GM12878 (cell line): ENCODE measurements around the gene CHD6. TPM values are rescaled to one million over a fixed set of nuclear protein-coding genes. Genes with fewer than 3 reads are reported as not detected.

Experiments
- ATAC-seq: fragments of 200-7000 bp; cut with Tn5 transposase; 3 replicates; pipeline ENCODE4 v1.9.1; 2020; ENCODE audit warnings: mild to moderate bottlenecking, moderate library complexity
- BruUV-seq: library from RNA; stranded (reverse); fragments of 400-500 nt; replicated peaks from 2 replicates; lab custom pipeline; 2021; lab: Mats Ljungman, UMichigan
- CTCF ChIA-PET: fragments of 300-600 bp; sonication (Branson Sonifier 250); formaldehyde crosslinking; extraction: SDS; loops from one replicate; lab custom pipeline; 2021; ENCODE audit warnings: inconsistent platforms; lab: Yijun Ruan, JAX
- POLR2A ChIA-PET: fragments of 350-600 bp; formaldehyde crosslinking; extraction: SDS; loops from one replicate; lab custom pipeline; 2021; ENCODE audit warnings: inconsistent platforms; lab: Charles Lee
- RAD21 ChIA-PET: fragments of 300-600 bp; sonication (Branson Sonifier 250); formaldehyde crosslinking; loops from one replicate; lab custom pipeline; 2023; ENCODE audit warnings: antibody characterized with exemption; ENCODE audit not compliant: unreplicated experiment; lab: Charles Lee
- SMC1A ChIA-PET: fragments of 300-600 bp; sonication (Branson Sonifier 250); formaldehyde crosslinking; loops from one replicate; lab custom pipeline; 2023; ENCODE audit not compliant: unreplicated experiment, uncharacterized antibody; lab: Charles Lee
- DNase-seq: peaks from one replicate; pipeline ENCODE4 v3.0.0-alpha.2; 2011; ENCODE audit warnings: low read depth, low spot score
- FAIRE-seq: peaks from 3 replicates; lab custom pipeline; 2011; peaks lifted over from hg19 to GRCh38; lab: Jason Lieb, UNC
- H2AFZ ChIP-seq: 2 replicates; pipeline ENCODE4 v1.6.0; 2011; ENCODE audit warnings: low read depth, low read length, control low read depth; ENCODE audit not compliant: control insufficient read depth
- H3K27ac ChIP-seq: 2 replicates; pipeline ENCODE4 v1.5.1; 2011; ENCODE audit warnings: control low read depth; ENCODE audit not compliant: control insufficient read depth, insufficient read depth
- H3K27me3 ChIP-seq, 2 experiments: replicated peaks in 1 of 2; 2 replicates each; pipeline versions ENCODE4 v1.6.0 to v1.6.1; 2011; ENCODE audit warnings: low read length in 1 of 2; ENCODE audit not compliant: control insufficient read depth in 2 of 2, insufficient read depth in 2 of 2
- H3K36me3 ChIP-seq, 2 experiments: 2 replicates each; pipeline ENCODE4 v1.5.1; 2011; ENCODE audit warnings: low read length in 1 of 2; ENCODE audit not compliant: control insufficient read depth in 2 of 2, insufficient read depth in 2 of 2
- H3K4me1 ChIP-seq: 2 replicates; pipeline ENCODE4 v1.6.1; 2011; ENCODE audit warnings: mild to moderate bottlenecking, low read length, moderate library complexity, mixed read lengths; ENCODE audit not compliant: control insufficient read depth, insufficient read depth
- H3K4me2 ChIP-seq: 2 replicates; pipeline ENCODE4 v1.6.0; 2011; ENCODE audit warnings: control low read depth; ENCODE audit not compliant: control insufficient read depth, insufficient read depth
- H3K4me3 ChIP-seq: fragments of 200-600 bp; sonication (generic); 2 replicates; pipeline ENCODE4 v1.5.1; 2016
- H3K79me2 ChIP-seq: 2 replicates; pipeline ENCODE4 v1.6.0; 2011; ENCODE audit warnings: low read length; ENCODE audit not compliant: control insufficient read depth, insufficient read depth
- H3K9ac ChIP-seq: 2 replicates; pipeline ENCODE4 v1.8.0; 2011; ENCODE audit warnings: low read length, control low read depth, mixed read lengths; ENCODE audit not compliant: control insufficient read depth, insufficient read depth
- H3K9me3 ChIP-seq: replicated peaks from 3 replicates; pipeline ENCODE4 v1.5.1; 2011; ENCODE audit warnings: mild to moderate bottlenecking, low read length; ENCODE audit not compliant: control insufficient read depth, insufficient read depth
- H4K20me1 ChIP-seq: 2 replicates; pipeline ENCODE4 v1.6.0; 2011; ENCODE audit not compliant: control insufficient read depth, insufficient read depth
- ATF7 ChIP-seq: fragments of 450-650 bp; IDR thresholded peaks from 2 replicates; pipeline ENCODE4 v1.6.1; 2016; ENCODE audit warnings: low read depth, mild to moderate bottlenecking
- BRCA1 ChIP-seq: IDR thresholded peaks from 2 replicates; pipeline ENCODE4 v1.6.1; 2011; ENCODE audit warnings: low read depth, low read length, improper control_type of control experiment
- IRF4 ChIP-seq: IDR thresholded peaks from 2 replicates; pipeline ENCODE4 v1.6.1; 2011; ENCODE audit warnings: low read depth, low read length
- JUND ChIP-seq: IDR thresholded peaks from 2 replicates; pipeline ENCODE4 v1.6.1; 2012; ENCODE audit warnings: low read depth, mild to moderate bottlenecking, low read length, improper control_type of control experiment, moderate library complexity
- KAT2A ChIP-seq: conservative IDR thresholded peaks from 2 replicates; pipeline ENCODE4 v1.6.1; 2011; ENCODE audit warnings: low read depth, low read length; ENCODE audit not compliant: control insufficient read depth
- LARP7 ChIP-seq: fragments of 450-650 bp; IDR thresholded peaks from 2 replicates; pipeline ENCODE4 v1.6.1; 2017; ENCODE audit warnings: mild to moderate bottlenecking
- MTA2 ChIP-seq: fragments of 450-650 bp; IDR thresholded peaks from 2 replicates; pipeline ENCODE4 v1.6.1; 2016; ENCODE audit warnings: low read depth, mild to moderate bottlenecking, moderate library complexity
- NKRF ChIP-seq: fragments of 450-650 bp; conservative IDR thresholded peaks from 2 replicates; pipeline ENCODE4 v1.6.1; 2017; ENCODE audit warnings: mild to moderate bottlenecking, moderate library complexity
- PBX3 ChIP-seq: IDR thresholded peaks from 2 replicates; pipeline ENCODE4 v1.6.1; 2011; ENCODE audit warnings: mild to moderate bottlenecking, low read depth, low read length, moderate library complexity; ENCODE audit not compliant: insufficient replicate concordance
- RAD51 ChIP-seq: fragments of 450-650 bp; IDR thresholded peaks from 2 replicates; pipeline ENCODE4 v1.6.1; 2016; ENCODE audit warnings: moderate library complexity, mild to moderate bottlenecking, inconsistent platforms
- SMAD1 ChIP-seq: fragments of 450-650 bp; IDR thresholded peaks from 2 replicates; pipeline ENCODE4 v1.6.1; 2018; ENCODE audit warnings: mild to moderate bottlenecking, low read depth; ENCODE audit not compliant: partially characterized antibody
- SMAD5 ChIP-seq: IDR thresholded peaks from 2 replicates; pipeline ENCODE4 v1.6.1; 2016; ENCODE audit warnings: antibody characterized with exemption, low read depth
- SUPT20H ChIP-seq: IDR thresholded peaks from 2 replicates; pipeline ENCODE4 v1.6.1; 2011; ENCODE audit warnings: low read depth, mild to moderate bottlenecking, low read length, moderate library complexity, borderline replicate concordance; ENCODE audit not compliant: control insufficient read depth
- TARDBP ChIP-seq: IDR thresholded peaks from 2 replicates; pipeline ENCODE4 v1.6.1; 2016; ENCODE audit warnings: borderline replicate concordance
- WGBS: methylation state at CpG from one replicate; pipeline ENCODE4 v1.1.6; 2016; ENCODE audit warnings: low lambda C conversion rate; ENCODE audit not compliant: insufficient replicate concordance, insufficient coverage; ENCODE audit errors: missing lambda C conversion rate; 5-methylcytosine and 5-hydroxymethylcytosine counted together
- in situ Hi-C: fragments of 300-500 bp; cut with MboI; formaldehyde crosslinking; loops from 9 replicates; pipeline ENCODE4 v1.14.3; 2018; ENCODE audit warnings: mixed read lengths
- intact Hi-C: fragments of 100-400 bp; cut with micrococcal nuclease; formaldehyde crosslinking; loops from one replicate; pipeline ENCODE4 v1.14.2; 2022; ENCODE audit not compliant: unreplicated experiment
- polyA plus RNA-seq, 11 experiments: library from polyadenylated mRNA; depleted of rRNA in 4 of 11; unstranded in 6 of 11; stranded (reverse) in 5 of 11; fragments of >200 nt; fragmentation: Nextera tagmentation in 4 of 11; fragmentation: Illumina TruSeq in 1 of 11; extraction: Ambion mirVana in 4 of 11; extraction: Trizol in 1 of 11; gene quantifications; 1 replicate in 1 of 11; 2 replicates in 10 of 11; pipeline versions ENCODE4 v1.2.1 to v1.2.3, GENCODE V29; 2011 to 2016; ENCODE audit warnings: inconsistent platforms in 2 of 11, missing spikeins in 2 of 11, low read depth in 1 of 11
- total RNA-seq, 4 experiments: library from RNA; depleted of rRNA in 3 of 4; stranded (reverse); fragments of >200 nt in 3 of 4; fragmentation: Illumina TruSeq in 1 of 4; extraction: Trizol in 1 of 4; gene quantifications; 2 replicates each; pipeline versions ENCODE4 v1.2.1 to v1.2.3, GENCODE V29; 2013 to 2021
- TF ChIP-seq, protein P1 (sequence below): fragments of 450-650 bp; IDR thresholded peaks from 2 replicates; pipeline ENCODE4 v1.6.1; 2016; ENCODE audit warnings: mild to moderate bottlenecking

CHD6 gene
- total and polyA plus RNA-seq, 10 of the 15 experiments (the other 5 are each of a cell fraction or from before 2014, with no cell fraction given): 4.3 to 25.5 (median 17.1) TPM

DNA sequence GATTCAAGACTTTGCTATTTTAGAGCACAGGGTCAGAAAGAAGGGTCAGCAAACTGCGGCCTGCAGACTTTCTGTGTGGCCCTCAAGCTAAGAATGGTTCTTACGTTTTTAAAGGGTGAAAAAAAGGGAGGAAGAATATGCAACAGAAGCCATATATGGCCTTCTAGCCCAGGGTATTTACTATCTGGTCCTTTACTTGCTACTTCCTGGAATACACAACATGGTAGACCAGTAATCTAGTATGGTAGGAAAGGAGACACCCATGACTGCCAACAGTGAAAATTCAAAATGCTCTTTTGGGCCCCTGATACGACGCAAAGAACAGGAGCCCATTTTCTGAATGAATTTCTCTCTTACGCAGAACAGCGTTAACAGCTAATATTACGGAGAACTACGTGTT lies 191.2 kb downstream of the CHD6 start (continued):
- no peak for TF ChIP-seq IRF4
- TF ChIP-seq, protein P1, sequence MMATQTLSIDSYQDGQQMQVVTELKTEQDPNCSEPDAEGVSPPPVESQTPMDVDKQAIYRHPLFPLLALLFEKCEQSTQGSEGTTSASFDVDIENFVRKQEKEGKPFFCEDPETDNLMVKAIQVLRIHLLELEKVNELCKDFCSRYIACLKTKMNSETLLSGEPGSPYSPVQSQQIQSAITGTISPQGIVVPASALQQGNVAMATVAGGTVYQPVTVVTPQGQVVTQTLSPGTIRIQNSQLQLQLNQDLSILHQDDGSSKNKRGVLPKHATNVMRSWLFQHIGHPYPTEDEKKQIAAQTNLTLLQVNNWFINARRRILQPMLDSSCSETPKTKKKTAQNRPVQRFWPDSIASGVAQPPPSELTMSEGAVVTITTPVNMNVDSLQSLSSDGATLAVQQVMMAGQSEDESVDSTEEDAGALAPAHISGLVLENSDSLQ: no peak
- no peak for TF ChIP-seq JUND
- no peak for TF ChIP-seq SMAD1
- no peak for TF ChIP-seq PBX3

DNA sequence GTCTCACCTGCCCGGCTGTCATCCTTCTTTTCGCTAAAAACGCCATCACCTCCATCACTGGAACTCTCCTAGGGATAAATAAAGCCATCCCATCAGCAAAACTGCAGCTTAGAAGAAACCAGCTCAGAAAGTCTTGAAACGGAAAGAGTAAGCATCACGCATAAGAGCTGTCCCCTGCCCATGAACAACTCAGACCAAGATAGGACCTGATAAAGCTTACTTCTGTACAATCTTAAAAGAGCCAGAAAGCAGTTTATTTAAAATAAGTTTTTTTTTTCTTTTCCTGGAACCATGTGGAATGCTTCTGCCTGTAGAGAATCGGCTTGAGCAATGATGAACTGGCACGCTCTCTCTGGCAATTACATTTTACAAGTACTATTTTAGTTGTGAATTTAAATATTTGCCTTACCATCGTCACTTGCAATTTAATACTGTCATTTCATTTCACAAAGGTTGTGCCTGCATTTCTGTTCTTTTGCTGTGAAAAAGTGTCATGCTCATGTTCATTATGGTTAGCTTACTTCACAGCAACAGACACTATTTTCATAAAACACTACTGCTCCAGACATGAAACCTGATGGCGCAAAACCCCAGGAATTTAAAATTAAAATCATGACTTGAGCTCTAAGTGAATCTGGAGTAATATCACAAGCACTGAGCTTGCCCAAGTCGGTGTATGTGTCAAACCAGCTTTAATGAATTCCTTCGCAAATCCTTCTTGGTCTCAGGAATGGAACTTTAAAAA lies 191.9 kb downstream of the CHD6 start:
- ATAC-seq (no peak), DNase-seq (no peak), FAIRE-seq (no peak)
- Histone ChIP-seq H3K4me2 (no peak overlapping the region), H4K20me1 (no peaks in the 10 kb centered on the region), H3K4me1 (0 out of 2 replicates have a peak, but pooled peaks cover 3% of the 10 kb centered on the region), H3K4me3 (no peak overlapping the region), H3K27ac (no peak overlapping the region), H2AFZ (no peak overlapping the region), H3K27me3 (no peaks in the 10 kb centered on the region), H3K9ac (no peak overlapping the region), H3K9me3 (no peaks in the 10 kb centered on the region), H3K79me2 (no peaks in the 10 kb centered on the region), H3K36me3 (peaks cover 2 to 30% of the 10 kb centered on the region in 2 experiments; a peak in 3 of 4 replicates)
- SMC1A ChIA-PET: interaction anchor here (1.3 to 2.1 kb wide), 2 partner anchors 10 to 29 kb away, joined by 3 to 7 read pairs; no protein-coding TSS in a partner anchor
- CTCF ChIA-PET: interaction anchor here (1.3 to 1.9 kb wide), 2 partner anchors 15 to 275 kb away, joined by 4 to 5 read pairs; no protein-coding TSS in a partner anchor
- no TSS peak for BruUV-seq
- intact Hi-C loops (no loop called here), in situ Hi-C loops (no loop called here)
- POLR2A ChIA-PET: interaction anchor here (0.5 to 0.8 kb wide), 2 partner anchors 18 to 205 kb away, joined by 3 to 4 read pairs; no protein-coding TSS in a partner anchor
- RAD21 ChIA-PET: interaction anchor here (0.6 to 1.0 kb wide), 2 partner anchors 17 to 68 kb away, joined by 3 read pairs; no protein-coding TSS in a partner anchor
- WGBS: 98% methylated on average over 11 of the region's 11 CpGs
- no peak for TF ChIP-seq SMAD5
- TF ChIP-seq SUPT20H: no peak
- TF ChIP-seq LARP7: no peak
- TF ChIP-seq TARDBP: no peak
- no peak for TF ChIP-seq MTA2
- TF ChIP-seq NKRF: no peak
- no peak for TF ChIP-seq BRCA1
- no peak for TF ChIP-seq ATF7
- TF ChIP-seq RAD51: no peak
- TF ChIP-seq KAT2A: no peak
- no peak for TF ChIP-seq PBX3
